Measurements from ENCODE around the gene GRIK4.

Gene GRIK4

DNA sequence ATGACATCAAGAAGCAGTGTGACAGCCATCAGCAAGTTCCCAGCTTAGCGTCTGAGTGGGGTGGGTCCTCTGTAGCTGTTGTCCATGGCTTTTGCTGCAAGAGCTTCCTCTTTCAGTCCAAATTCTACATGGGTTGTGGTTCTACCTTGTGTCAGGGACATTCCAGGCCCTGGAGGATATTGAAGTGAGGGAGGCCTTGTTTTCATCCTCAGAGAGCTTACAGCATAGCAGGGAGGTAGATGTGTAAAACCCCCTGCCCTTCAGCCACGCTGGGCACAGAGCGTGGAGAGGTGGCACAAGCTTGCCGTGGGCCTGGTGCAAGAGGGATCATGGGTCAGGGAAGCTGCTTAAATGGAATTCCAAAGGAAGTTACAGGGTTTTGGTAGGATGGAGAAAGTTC, 93.9 kb downstream of the GRIK4 start:
- TF ChIP-seq SIN3A (IDR thresholded peaks at IDR 0.05; ENCODE audit: borderline replicate concordance, insufficient read depth, low read length) (no peak), TAF1 (IDR thresholded peaks at IDR 0.05; ENCODE audit: borderline replicate concordance, insufficient read depth, low read length) (no peak), FOXP2 (optimal IDR thresholded peaks at IDR 0.05; ENCODE audit: borderline replicate concordance, extremely low read depth, extremely low read length, insufficient read depth) (no peak), POLR2AphosphoS5 (IDR thresholded peaks at IDR 0.05; ENCODE audit: low read depth, low read length) (no peak)
- TF ChIP-seq, protein P1, sequence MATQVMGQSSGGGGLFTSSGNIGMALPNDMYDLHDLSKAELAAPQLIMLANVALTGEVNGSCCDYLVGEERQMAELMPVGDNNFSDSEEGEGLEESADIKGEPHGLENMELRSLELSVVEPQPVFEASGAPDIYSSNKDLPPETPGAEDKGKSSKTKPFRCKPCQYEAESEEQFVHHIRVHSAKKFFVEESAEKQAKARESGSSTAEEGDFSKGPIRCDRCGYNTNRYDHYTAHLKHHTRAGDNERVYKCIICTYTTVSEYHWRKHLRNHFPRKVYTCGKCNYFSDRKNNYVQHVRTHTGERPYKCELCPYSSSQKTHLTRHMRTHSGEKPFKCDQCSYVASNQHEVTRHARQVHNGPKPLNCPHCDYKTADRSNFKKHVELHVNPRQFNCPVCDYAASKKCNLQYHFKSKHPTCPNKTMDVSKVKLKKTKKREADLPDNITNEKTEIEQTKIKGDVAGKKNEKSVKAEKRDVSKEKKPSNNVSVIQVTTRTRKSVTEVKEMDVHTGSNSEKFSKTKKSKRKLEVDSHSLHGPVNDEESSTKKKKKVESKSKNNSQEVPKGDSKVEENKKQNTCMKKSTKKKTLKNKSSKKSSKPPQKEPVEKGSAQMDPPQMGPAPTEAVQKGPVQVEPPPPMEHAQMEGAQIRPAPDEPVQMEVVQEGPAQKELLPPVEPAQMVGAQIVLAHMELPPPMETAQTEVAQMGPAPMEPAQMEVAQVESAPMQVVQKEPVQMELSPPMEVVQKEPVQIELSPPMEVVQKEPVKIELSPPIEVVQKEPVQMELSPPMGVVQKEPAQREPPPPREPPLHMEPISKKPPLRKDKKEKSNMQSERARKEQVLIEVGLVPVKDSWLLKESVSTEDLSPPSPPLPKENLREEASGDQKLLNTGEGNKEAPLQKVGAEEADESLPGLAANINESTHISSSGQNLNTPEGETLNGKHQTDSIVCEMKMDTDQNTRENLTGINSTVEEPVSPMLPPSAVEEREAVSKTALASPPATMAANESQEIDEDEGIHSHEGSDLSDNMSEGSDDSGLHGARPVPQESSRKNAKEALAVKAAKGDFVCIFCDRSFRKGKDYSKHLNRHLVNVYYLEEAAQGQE (IDR thresholded peaks at IDR 0.05; ENCODE audit: insufficient read depth in 1 of 2, low read depth in 2 of 2, low read length in 2 of 2) = no peak

GRCh38 chr11:120606211-120607010, 94.9 kb downstream of the GRIK4 start:
- TF ChIP-seq POLR2AphosphoS5 (IDR thresholded peaks at IDR 0.05; ENCODE audit: low read depth, low read length) (no peak), SIN3A (IDR thresholded peaks at IDR 0.05; ENCODE audit: borderline replicate concordance, insufficient read depth, low read length) (no peak), TAF1 (IDR thresholded peaks at IDR 0.05; ENCODE audit: borderline replicate concordance, insufficient read depth, low read length) (no peak), FOXP2 (optimal IDR thresholded peaks at IDR 0.05; ENCODE audit: borderline replicate concordance, extremely low read depth, extremely low read length, insufficient read depth) (no peak)
- TF ChIP-seq, protein P1 (IDR thresholded peaks at IDR 0.05; ENCODE audit: insufficient read depth in 1 of 2, low read depth in 2 of 2, low read length in 2 of 2) = no peak

DNA sequence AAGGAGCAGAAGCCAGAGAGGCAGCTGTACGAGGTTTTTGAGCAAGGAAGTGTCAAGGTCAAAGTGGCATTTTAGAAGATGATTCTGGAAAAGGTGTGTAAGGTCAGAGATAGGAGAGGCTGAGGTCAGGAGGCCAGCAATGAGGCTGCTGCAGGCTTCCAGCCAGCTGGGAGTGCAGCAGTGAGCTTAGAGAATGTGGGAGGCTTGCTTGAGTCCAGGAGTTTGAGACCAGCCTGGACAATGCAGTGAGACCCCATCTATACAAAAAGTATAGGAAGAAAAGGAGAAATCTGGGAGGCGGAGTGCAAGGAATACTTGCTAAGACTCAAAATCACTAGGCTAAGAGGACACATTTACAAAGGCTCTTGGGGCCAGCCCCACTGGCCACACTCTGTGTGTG, 96.5 kb downstream of the GRIK4 start:
- no peak for TF ChIP-seq SIN3A (IDR thresholded peaks at IDR 0.05; ENCODE audit: borderline replicate concordance, insufficient read depth, low read length)
- TF ChIP-seq FOXP2 (optimal IDR thresholded peaks at IDR 0.05; ENCODE audit: borderline replicate concordance, extremely low read depth, extremely low read length, insufficient read depth) = no peak
- TF ChIP-seq POLR2AphosphoS5 (IDR thresholded peaks at IDR 0.05; ENCODE audit: low read depth, low read length) = no peak
- TF ChIP-seq, protein P1 (IDR thresholded peaks at IDR 0.05; ENCODE audit: insufficient read depth in 1 of 2, low read depth in 2 of 2, low read length in 2 of 2) = no peak
- no peak for TF ChIP-seq TAF1 (IDR thresholded peaks at IDR 0.05; ENCODE audit: borderline replicate concordance, insufficient read depth, low read length)

- TF ChIP-seq SIN3A (IDR thresholded peaks at IDR 0.05; ENCODE audit: borderline replicate concordance, insufficient read depth, low read length) = no peak
- TF ChIP-seq TAF1 (IDR thresholded peaks at IDR 0.05; ENCODE audit: borderline replicate concordance, insufficient read depth, low read length) = no peak
- no peak for TF ChIP-seq FOXP2 (optimal IDR thresholded peaks at IDR 0.05; ENCODE audit: borderline replicate concordance, extremely low read depth, extremely low read length, insufficient read depth)
- TF ChIP-seq POLR2AphosphoS5 (IDR thresholded peaks at IDR 0.05; ENCODE audit: low read depth, low read length) = no peak
- TF ChIP-seq, protein P1 (IDR thresholded peaks at IDR 0.05; ENCODE audit: insufficient read depth in 1 of 2, low read depth in 2 of 2, low read length in 2 of 2) = no peak
These were observed 97.2 kb downstream of the GRIK4 start for GRCh38 chr11:120608760-120609211.

Measured in PFSK-1 (cell line).